ENCODE data around the gene NME7. TPM values are rescaled to one million over a fixed set of nuclear protein-coding genes. Genes with fewer than 3 reads are reported as not detected.

NME7 gene
- total and polyA plus RNA-seq, 2 experiments from 2014 or later: 39.1 to 48.5 TPM

- no peaks in the 10 kb centered on the region for H3K27me3 ChIP-seq (ENCODE audit: insufficient read depth)
- no peaks in the 10 kb centered on the region for H3K79me2 ChIP-seq (replicated peaks; ENCODE audit: insufficient read depth)
- DNase-seq (ENCODE audit: low spot score) (no peak), ATAC-seq (no peak)
- Mint-ChIP-seq H3K27me3 (ENCODE audit: insufficient read depth, low read depth, poor library complexity) (no peaks in the 10 kb centered on the region), H3K4me3 (no peak overlapping the region), H3K27ac (no peak overlapping the region), H3K4me1 (peaks cover 19% of the 10 kb centered on the region), H3K9me3 (no peaks in the 10 kb centered on the region; the same call in 1 of the 3 replicates), H3K36me3 (ENCODE audit: low read depth) (peaks cover 24% of the 10 kb centered on the region; the same call in 2 of the 3 replicates)
- no peak for TF ChIP-seq ZNF114 (CRISPR knock-in tag; IDR thresholded peaks at IDR 0.05)
- TF ChIP-seq NANOG (IDR thresholded peaks at IDR 0.05; ENCODE audit: borderline replicate concordance): no peak
- no peak for TF ChIP-seq JUNB (IDR thresholded peaks at IDR 0.05; ENCODE audit: unreplicated experiment)
- H4K20me1 ChIP-seq (replicated peaks; ENCODE audit: insufficient read depth): no peaks in the 10 kb centered on the region
- H3K9me2 ChIP-seq (ENCODE audit: insufficient read depth): no peaks in the 10 kb centered on the region
- H3K4me1 ChIP-seq (ENCODE audit: insufficient read depth): peaks cover 15% of the 10 kb centered on the region
- no peaks in the 10 kb centered on the region for H3F3A ChIP-seq (replicated peaks; ENCODE audit: low read depth)
- no peak overlapping the region for H3K27ac ChIP-seq (ENCODE audit: low read depth)
- H3K4me3 ChIP-seq: no peak overlapping the region
- H3K36me3 ChIP-seq (ENCODE audit: insufficient read depth): no peaks in the 10 kb centered on the region
- H3K4me2 ChIP-seq: no peak overlapping the region
- no peak overlapping the region for H2AFZ ChIP-seq
Observed at GRCh38 chr1:169308313-169309039, 59.1 kb downstream of the NME7 start.

- TF ChIP-seq EZH2 (IDR thresholded peaks at IDR 0.05; ENCODE audit: low read depth, unreplicated experiment): no peak
- no peak for TF ChIP-seq JUNB (IDR thresholded peaks at IDR 0.05; ENCODE audit: unreplicated experiment)
- no peak for TF ChIP-seq REST (IDR thresholded peaks at IDR 0.05; ENCODE audit: unreplicated experiment)
- no peak for TF ChIP-seq ZNF462 (CRISPR knock-in tag; IDR thresholded peaks at IDR 0.05)
- TF ChIP-seq CTCF (conservative IDR thresholded peaks at IDR 0.05; ENCODE audit: low read depth in 2 of 2): no peak
- TF ChIP-seq ZNF114 (CRISPR knock-in tag; IDR thresholded peaks at IDR 0.05): no peak
- no peaks in the 10 kb centered on the region for H3F3A ChIP-seq (replicated peaks; ENCODE audit: low read depth)
- no peak overlapping the region for H2AFZ ChIP-seq
- H3K36me3 ChIP-seq (ENCODE audit: insufficient read depth): no peaks in the 10 kb centered on the region
- peaks cover 19% of the 10 kb centered on the region for H3K4me1 Mint-ChIP-seq
- H3K36me3 Mint-ChIP-seq (ENCODE audit: low read depth): peaks cover 26% of the 10 kb centered on the region; the same call in 2 of the 3 replicates
- H3K4me3 Mint-ChIP-seq: no peak overlapping the region
- H3K9me2 ChIP-seq (ENCODE audit: insufficient read depth): no peaks in the 10 kb centered on the region
- no peaks in the 10 kb centered on the region for H3K79me2 ChIP-seq (replicated peaks; ENCODE audit: insufficient read depth)
- DNase-seq (ENCODE audit: low spot score): no peak
- ATAC-seq: no peak
- no peak overlapping the region for H3K4me2 ChIP-seq
- H3K9me3 Mint-ChIP-seq: no peaks in the 10 kb centered on the region; the same call in 1 of the 3 replicates
- H3K27ac Mint-ChIP-seq: no peak overlapping the region
- 0 out of 2 replicates have a peak overlapping the region, but pooled peaks have one; percentile 17 for H3K27ac ChIP-seq (ENCODE audit: low read depth)
- H3K4me3 ChIP-seq: no peak overlapping the region
- H4K20me1 ChIP-seq (replicated peaks; ENCODE audit: insufficient read depth): no peaks in the 10 kb centered on the region
- no peaks in the 10 kb centered on the region for H3K27me3 ChIP-seq (ENCODE audit: insufficient read depth)
- no peaks in the 10 kb centered on the region for H3K27me3 Mint-ChIP-seq (ENCODE audit: insufficient read depth, low read depth, poor library complexity)
- H3K4me1 ChIP-seq (ENCODE audit: insufficient read depth): peaks cover 15% of the 10 kb centered on the region
Observed at GRCh38 chr1:169307176-169307575, 60.4 kb downstream of the NME7 start.
